Lower lobe of right lung (tissue), 2 donors: ENCODE data around the gene RASA2. TPM values are rescaled to one million over a fixed set of nuclear protein-coding genes. Genes with fewer than 3 reads are reported as not detected.

Source experiments
- ATAC-seq, 2 donors: fragments of 200-7000 bp; cut with Tn5 transposase; one replicate each; pipeline ENCODE4 v1.9.1; 2020 to 2022; ENCODE audit warnings: mild to moderate bottlenecking in 2 of 2, moderate library complexity in 2 of 2
- DNase-seq: peaks from one replicate; pipeline ENCODE4 v3.0.0-alpha.2; 2020
- H3K27ac ChIP-seq: fragments of 200-600 bp; one replicate; pipeline ENCODE4 v1.8.0; 2022
- H3K27me3 ChIP-seq: fragments of 200-600 bp; one replicate; pipeline ENCODE4 v1.8.0; 2022; ENCODE audit warnings: low read depth
- H3K36me3 ChIP-seq: fragments of 200-600 bp; one replicate; pipeline ENCODE4 v1.8.0; 2022; ENCODE audit warnings: mild to moderate bottlenecking
- H3K4me1 ChIP-seq: fragments of 200-600 bp; one replicate; pipeline ENCODE4 v1.8.0; 2022
- H3K4me3 ChIP-seq: fragments of 200-600 bp; one replicate; pipeline ENCODE4 v1.8.0; 2022; ENCODE audit warnings: mild to moderate bottlenecking
- H3K9me3 ChIP-seq: fragments of 200-600 bp; one replicate; pipeline ENCODE4 v1.8.0; 2022
- CTCF ChIP-seq: fragments of 200-600 bp; IDR thresholded peaks from one replicate; pipeline ENCODE4 v1.8.0; 2022; ENCODE audit warnings: antibody characterized with exemption, mild to moderate bottlenecking
- intact Hi-C: fragments of 100-400 bp; cut with DNase I; formaldehyde crosslinking; loops from one replicate; pipeline ENCODE4 v1.11.0; 2022
- total RNA-seq: library from RNA; stranded (reverse); fragmentation: NEBNext Ultra II Directional; extraction: Animal tissue kit (Norgen Biotek cat#: 25700); gene quantifications from one replicate; pipeline ENCODE4 v1.2.1, GENCODE V29; 2021
- donor health status: DM: no; HTN: yes; CAD: no; lungs with severe emphysema.

RASA2 gene
- total RNA-seq, 1 donor from 2014 or later, result 21.5 TPM

GRCh38 chr3:141448606-141449220 lies 38.1 kb upstream of the RASA2 start:
- Histone ChIP-seq H3K4me3 (no peak overlapping the region), H3K27ac (no peak overlapping the region)

GRCh38 chr3:141449424-141449823 lies 37.4 kb upstream of the RASA2 start:
- ATAC-seq, result no peak
- intact Hi-C loops, result no loop called here
- Histone ChIP-seq H3K36me3 (peaks cover 33% of the 10 kb centered on the region), H3K27ac (no peak overlapping the region), H3K4me1 (peaks cover 12% of the 10 kb centered on the region), H3K9me3 (no peaks in the 10 kb centered on the region), H3K4me3 (no peak overlapping the region), H3K27me3 (no peaks in the 10 kb centered on the region)
- DNase-seq, result no peak
- TF ChIP-seq CTCF, result no peak

More at GRCh38 chr3:141448606-141449220, 38.1 kb upstream of the RASA2 start:
- Histone ChIP-seq H3K9me3 (no peaks in the 10 kb centered on the region), H3K36me3 (peaks cover 40% of the 10 kb centered on the region), H3K27me3 (no peaks in the 10 kb centered on the region), H3K4me1 (peaks cover 9% of the 10 kb centered on the region)
- no peak for ATAC-seq
- intact Hi-C loops, result no loop called here
- DNase-seq, result no peak
- no peak for TF ChIP-seq CTCF

GRCh38 chr3:141450727-141451375 lies 36.0 kb upstream of the RASA2 start:
- ATAC-seq, result no peak
- intact Hi-C loops, result loop anchor here (10.0 kb wide), 1 partner anchor 96 kb away; no protein-coding TSS in a partner anchor
- Histone ChIP-seq H3K4me3 (no peak overlapping the region), H3K9me3 (no peaks in the 10 kb centered on the region), H3K27ac (no peak overlapping the region), H3K4me1 (peaks cover 24% of the 10 kb centered on the region), H3K36me3 (peaks cover 19% of the 10 kb centered on the region), H3K27me3 (no peaks in the 10 kb centered on the region)
- no peak for TF ChIP-seq CTCF
- no peak for DNase-seq

GRCh38 chr3:141452045-141452444 lies 34.8 kb upstream of the RASA2 start:
- TF ChIP-seq CTCF, result peak; percentile 64
- Histone ChIP-seq H3K4me1 (peaks cover 24% of the 10 kb centered on the region), H3K9me3 (no peaks in the 10 kb centered on the region), H3K36me3 (peaks cover 7% of the 10 kb centered on the region), H3K27me3 (no peaks in the 10 kb centered on the region), H3K27ac (no peak overlapping the region), H3K4me3 (no peak overlapping the region)
- DNase-seq (no peak), ATAC-seq (peak; percentile 57 to 76)
- intact Hi-C loops, result loop anchor here (10.0 kb wide), 1 partner anchor 97 kb away; no protein-coding TSS in a partner anchor

- no peak overlapping the region for H3K4me3 ChIP-seq
- no peaks in the 10 kb centered on the region for H3K27me3 ChIP-seq
- ATAC-seq, result no peak
- H3K4me1 ChIP-seq, result peaks cover 24% of the 10 kb centered on the region
- H3K36me3 ChIP-seq, result peaks cover 1% of the 10 kb centered on the region
- no peak for DNase-seq
- H3K9me3 ChIP-seq, result no peaks in the 10 kb centered on the region
- intact Hi-C loops, result loop anchor here (10.0 kb wide), 1 partner anchor 98 kb away; no protein-coding TSS in a partner anchor
- no peak overlapping the region for H3K27ac ChIP-seq
- no peak for TF ChIP-seq CTCF
Observed at GRCh38 chr3:141452773-141453172, 34.1 kb upstream of the RASA2 start.
